HEK293 (cell line): ENCODE data around the gene BLOC1S1.

ENCODE experiments used
- GLIS2 ChIP-seq: fragments of 450-650 bp; formaldehyde crosslinking; IDR thresholded peaks from 2 replicates; pipeline ENCODE4 v1.5.1; 2016; ENCODE audit warnings: missing biosample characterization, missing genetic modification characterization
- KLF16 ChIP-seq: fragments of 450-650 bp; formaldehyde crosslinking; IDR thresholded peaks from 2 replicates; pipeline ENCODE4 v1.5.1; 2017; ENCODE audit warnings: missing biosample characterization, missing genetic modification characterization
- KLF8 ChIP-seq: fragments of 450-650 bp; formaldehyde crosslinking; IDR thresholded peaks from 2 replicates; pipeline ENCODE4 v1.5.1; 2016; ENCODE audit warnings: missing biosample characterization, missing genetic modification characterization
- REPIN1 ChIP-seq: fragments of 450-650 bp; formaldehyde crosslinking; IDR thresholded peaks from 2 replicates; pipeline ENCODE4 v1.5.1; 2017; ENCODE audit warnings: missing biosample characterization, missing genetic modification characterization, low read depth
- REST ChIP-seq: fragments of 450-650 bp; formaldehyde crosslinking; IDR thresholded peaks from 2 replicates; pipeline ENCODE4 v1.5.1; 2016; ENCODE audit warnings: missing biosample characterization, missing genetic modification characterization
- ZBTB10 ChIP-seq: fragments of 450-650 bp; formaldehyde crosslinking; IDR thresholded peaks from 2 replicates; pipeline ENCODE4 v1.5.1; 2016; ENCODE audit warnings: missing biosample characterization, missing genetic modification characterization
- ZBTB11 ChIP-seq: fragments of 450-650 bp; formaldehyde crosslinking; conservative IDR thresholded peaks from 2 replicates; pipeline ENCODE4 v1.5.1; 2016; ENCODE audit warnings: low read depth, missing biosample characterization, missing genetic modification characterization
- ZNF2 ChIP-seq: fragments of 450-650 bp; formaldehyde crosslinking; IDR thresholded peaks from 2 replicates; pipeline ENCODE4 v1.5.1; 2016; ENCODE audit warnings: missing biosample characterization, missing genetic modification characterization
- ZNF223 ChIP-seq: fragments of 450-650 bp; formaldehyde crosslinking; IDR thresholded peaks from 2 replicates; pipeline ENCODE4 v1.5.1; 2016; ENCODE audit warnings: missing biosample characterization, missing genetic modification characterization
- ZNF23 ChIP-seq: fragments of 450-650 bp; formaldehyde crosslinking; IDR thresholded peaks from 2 replicates; pipeline ENCODE4 v1.5.1; 2016; ENCODE audit warnings: missing biosample characterization, missing genetic modification characterization, borderline replicate concordance
- ZNF280C ChIP-seq: fragments of 450-650 bp; formaldehyde crosslinking; IDR thresholded peaks from 2 replicates; pipeline ENCODE4 v1.5.1; 2016; ENCODE audit warnings: missing biosample characterization, missing genetic modification characterization
- ZNF302 ChIP-seq: fragments of 450-650 bp; formaldehyde crosslinking; IDR thresholded peaks from 2 replicates; pipeline ENCODE4 v1.5.1; 2016; ENCODE audit warnings: missing biosample characterization, missing genetic modification characterization, low read depth
- ZNF398 ChIP-seq: fragments of 450-650 bp; formaldehyde crosslinking; IDR thresholded peaks from 2 replicates; pipeline ENCODE4 v1.5.1; 2017; ENCODE audit warnings: missing biosample characterization, missing genetic modification characterization
- ZNF426 ChIP-seq: fragments of 450-650 bp; formaldehyde crosslinking; IDR thresholded peaks from 2 replicates; pipeline ENCODE4 v1.5.1; 2017; ENCODE audit warnings: missing biosample characterization, missing genetic modification characterization, mild to moderate bottlenecking, inconsistent platforms, moderate library complexity
- ZNF473 ChIP-seq: fragments of 450-650 bp; formaldehyde crosslinking; IDR thresholded peaks from 2 replicates; pipeline ENCODE4 v1.5.1; 2017; ENCODE audit warnings: missing biosample characterization, missing genetic modification characterization
- ZNF513 ChIP-seq: fragments of 450-650 bp; IDR thresholded peaks from 2 replicates; pipeline ENCODE4 v1.5.1; 2018; ENCODE audit warnings: missing biosample characterization, missing genetic modification characterization
- ZNF558 ChIP-seq: fragments of 450-650 bp; formaldehyde crosslinking; IDR thresholded peaks from 2 replicates; pipeline ENCODE4 v1.5.1; 2016; ENCODE audit warnings: missing biosample characterization, missing genetic modification characterization
- ZNF560 ChIP-seq: fragments of 450-650 bp; formaldehyde crosslinking; IDR thresholded peaks from 2 replicates; pipeline ENCODE4 v1.5.1; 2017; ENCODE audit warnings: missing biosample characterization, missing genetic modification characterization, borderline replicate concordance
- ZNF660 ChIP-seq: fragments of 450-650 bp; IDR thresholded peaks from 2 replicates; pipeline ENCODE4 v1.5.1; 2018; ENCODE audit warnings: missing biosample characterization, mild to moderate bottlenecking, missing genetic modification characterization
- ZNF76 ChIP-seq: fragments of 450-650 bp; formaldehyde crosslinking; IDR thresholded peaks from 2 replicates; pipeline ENCODE4; 2016; ENCODE audit warnings: low read depth, missing biosample characterization, missing genetic modification characterization, borderline replicate concordance
- ZNF777 ChIP-seq: fragments of 450-650 bp; formaldehyde crosslinking; IDR thresholded peaks from 2 replicates; pipeline ENCODE4 v1.5.1; 2017; ENCODE audit warnings: missing biosample characterization, missing genetic modification characterization, borderline replicate concordance
- ZSCAN16 ChIP-seq: fragments of 450-650 bp; formaldehyde crosslinking; IDR thresholded peaks from 2 replicates; pipeline ENCODE4 v1.5.1; 2016; ENCODE audit warnings: missing biosample characterization, missing genetic modification characterization
- ZXDB ChIP-seq: fragments of 450-650 bp; formaldehyde crosslinking; IDR thresholded peaks from 2 replicates; pipeline ENCODE4 v1.5.1; 2016; ENCODE audit warnings: missing biosample characterization, missing genetic modification characterization

BLOC1S1 gene

GRCh38 chr12:55738123-55739024 lies 22.5 kb downstream of the BLOC1S1 start (continued):
- TF ChIP-seq ZNF513 (tag by site-specific recombination) (no peak), ZNF398 (peak; percentile 57; the same call in 1 of the 2 replicates), ZNF777 (tag by site-specific recombination) (no peak), ZXDB (tag by site-specific recombination) (no peak), ZNF223 (tag by site-specific recombination) (no peak), ZNF2 (no peak), ZBTB10 (tag by site-specific recombination) (no peak), ZNF23 (no peak), ZNF558 (tag by site-specific recombination) (no peak), REST (tag by site-specific recombination) (0 out of 2 replicates have a peak, but pooled peaks have one; percentile 27), ZNF302 (no peak), ZNF473 (tag by site-specific recombination) (no peak), REPIN1 (no peak), ZNF280C (tag by site-specific recombination) (no peak), ZBTB11 (tag by site-specific recombination) (peak; percentile 81), ZSCAN16 (tag by site-specific recombination) (no peak), KLF16 (tag by site-specific recombination) (no peak; the same call in 1 of the 2 replicates), ZNF426 (tag by site-specific recombination) (no peak), ZNF76 (peak; percentile 71), GLIS2 (peak; percentile 71), KLF8 (tag by site-specific recombination) (peak; percentile 55; the same call in 1 of the 2 replicates), ZNF560 (tag by site-specific recombination) (no peak), ZNF660 (0 out of 2 replicates have a peak, but pooled peaks have one; percentile 71)
